Prostate gland (tissue), 2 donors: ENCODE data around the gene EMP1. TPM values are rescaled to one million over a fixed set of nuclear protein-coding genes. Genes with fewer than 3 reads are reported as not detected.

Experiments
- DNase-seq: peaks from one replicate; pipeline ENCODE4 v3.0.0-alpha.2; 2019; ENCODE audit warnings: low spot score
- H3K27ac ChIP-seq, 2 donors: fragments of 200-600 bp; sonication (generic); 2 replicates each; pipeline ENCODE4 v1.5.1; 2017 to 2019
- H3K27me3 ChIP-seq: fragments of 200-600 bp; sonication (generic); replicated peaks from 2 replicates; pipeline ENCODE4 v1.5.1; 2019; ENCODE audit not compliant: insufficient read depth
- H3K36me3 ChIP-seq, 2 donors: fragments of 200-600 bp; sonication (generic); 1 replicate in 1 of 2; 2 replicates in 1 of 2; pipeline versions ENCODE4 v1.5.1 to v1.8.1; 2017 to 2019
- H3K4me1 ChIP-seq: fragments of 200-600 bp; sonication (generic); replicated peaks from 2 replicates; pipeline ENCODE4 v1.5.1; 2019
- H3K4me3 ChIP-seq, 2 donors: fragments of 200-600 bp; sonication (generic); 2 replicates each; pipeline ENCODE4 v1.5.1; 2017 to 2019
- H3K9me3 ChIP-seq: fragments of 200-600 bp; sonication (generic); 2 replicates; pipeline ENCODE4 v1.5.1; 2017
- POLR2A ChIP-seq: fragments of 450-650 bp; IDR thresholded peaks from one replicate; pipeline ENCODE4 v1.6.1; 2016; ENCODE audit warnings: antibody characterized with exemption, mild to moderate bottlenecking
- POLR2AphosphoS5 ChIP-seq: sonication (generic); formaldehyde crosslinking; IDR thresholded peaks from one replicate; pipeline ENCODE4 v1.6.1; 2017; ENCODE audit warnings: antibody characterized with exemption
- WGBS: methylation state at CpG from one replicate; pipeline ENCODE4 v1.1.5; 2018; 5-methylcytosine and 5-hydroxymethylcytosine counted together
- intact Hi-C: fragments of 100-400 bp; cut with DNase I; formaldehyde crosslinking; loops from one replicate; pipeline ENCODE4 v1.14.2; 2022
- total RNA-seq, 2 donors: library from RNA; depleted of rRNA; stranded (reverse); fragments of >200 nt; gene quantifications; one replicate each; pipeline ENCODE4 v1.1.0, GENCODE V29; 2016
- TF ChIP-seq, protein P1 (sequence below), 4 experiments: fragments of 200-600 bp in 2 of 4; fragments of 450-650 bp in 2 of 4; sonication (generic) in 2 of 4; IDR thresholded peaks; 1 replicate in 3 of 4; 2 replicates in 1 of 4; pipeline ENCODE4 v1.5.1; 2016 to 2019; ENCODE audit warnings: antibody characterized with exemption in 4 of 4, mild to moderate bottlenecking in 2 of 4, moderate library complexity in 2 of 4

The EMP1 gene
- total RNA-seq, 2 donors from 2014 or later = 38.9 to 71.6 TPM

- Histone ChIP-seq H3K4me3 (no peak overlapping the region), H3K27ac (no peak overlapping the region), H3K9me3 (no peaks in the 10 kb centered on the region), H3K36me3 (no peaks in the 10 kb centered on the region), H3K27me3 (no peaks in the 10 kb centered on the region), H3K4me1 (no peaks in the 10 kb centered on the region)
- DNase-seq = no peak
- intact Hi-C loops = no loop called here
- no peak for TF ChIP-seq POLR2A
- TF ChIP-seq, protein P1, sequence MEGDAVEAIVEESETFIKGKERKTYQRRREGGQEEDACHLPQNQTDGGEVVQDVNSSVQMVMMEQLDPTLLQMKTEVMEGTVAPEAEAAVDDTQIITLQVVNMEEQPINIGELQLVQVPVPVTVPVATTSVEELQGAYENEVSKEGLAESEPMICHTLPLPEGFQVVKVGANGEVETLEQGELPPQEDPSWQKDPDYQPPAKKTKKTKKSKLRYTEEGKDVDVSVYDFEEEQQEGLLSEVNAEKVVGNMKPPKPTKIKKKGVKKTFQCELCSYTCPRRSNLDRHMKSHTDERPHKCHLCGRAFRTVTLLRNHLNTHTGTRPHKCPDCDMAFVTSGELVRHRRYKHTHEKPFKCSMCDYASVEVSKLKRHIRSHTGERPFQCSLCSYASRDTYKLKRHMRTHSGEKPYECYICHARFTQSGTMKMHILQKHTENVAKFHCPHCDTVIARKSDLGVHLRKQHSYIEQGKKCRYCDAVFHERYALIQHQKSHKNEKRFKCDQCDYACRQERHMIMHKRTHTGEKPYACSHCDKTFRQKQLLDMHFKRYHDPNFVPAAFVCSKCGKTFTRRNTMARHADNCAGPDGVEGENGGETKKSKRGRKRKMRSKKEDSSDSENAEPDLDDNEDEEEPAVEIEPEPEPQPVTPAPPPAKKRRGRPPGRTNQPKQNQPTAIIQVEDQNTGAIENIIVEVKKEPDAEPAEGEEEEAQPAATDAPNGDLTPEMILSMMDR (IDR thresholded peaks at IDR 0.05) = no peak
- no peak for TF ChIP-seq POLR2AphosphoS5
Measured at GRCh38 chr12:13189264-13189663, 7.3 kb upstream of the EMP1 start.

- no peaks in the 10 kb centered on the region for H3K4me1 ChIP-seq
- no peaks in the 10 kb centered on the region for H3K9me3 ChIP-seq
- intact Hi-C loops = no loop called here
- no peak for DNase-seq
- H3K27me3 ChIP-seq = no peaks in the 10 kb centered on the region
- TF ChIP-seq POLR2A (no peak), POLR2AphosphoS5 (no peak)
- TF ChIP-seq, protein P1 (IDR thresholded peaks at IDR 0.05) = no peak
- H3K4me3 ChIP-seq = no peak overlapping the region
- no peak overlapping the region for H3K27ac ChIP-seq
- H3K36me3 ChIP-seq = no peaks in the 10 kb centered on the region
- WGBS = 60% methylated on average over 3 of the region's 3 CpGs
Measured at GRCh38 chr12:13190275-13190674, 6.3 kb upstream of the EMP1 start.

GRCh38 chr12:13192719-13193118 is 3.8 kb upstream of the EMP1 start:
- no peaks in the 10 kb centered on the region for H3K36me3 ChIP-seq
- TF ChIP-seq POLR2AphosphoS5 (no peak), POLR2A (no peak)
- TF ChIP-seq, protein P1 (IDR thresholded peaks at IDR 0.05) = no peak
- intact Hi-C loops = no loop called here
- no peaks in the 10 kb centered on the region for H3K9me3 ChIP-seq
- no peaks in the 10 kb centered on the region for H3K27me3 ChIP-seq
- H3K4me1 ChIP-seq = peaks cover 5% of the 10 kb centered on the region
- DNase-seq = no peak
- peak overlapping the region; percentile 5 to 55 for H3K27ac ChIP-seq
- no peak overlapping the region for H3K4me3 ChIP-seq
- 85% methylated on average over 8 of the region's 8 CpGs for WGBS

GRCh38 chr12:13193505-13194231 is 2.9 kb upstream of the EMP1 start:
- Histone ChIP-seq H3K36me3 (no peaks in the 10 kb centered on the region), H3K27ac (peak overlapping the region in 1 of 2 donors; percentile 55), H3K4me1 (peaks cover 5% of the 10 kb centered on the region), H3K4me3 (no peak overlapping the region), H3K9me3 (no peaks in the 10 kb centered on the region), H3K27me3 (no peaks in the 10 kb centered on the region)
- DNase-seq = no peak
- intact Hi-C loops = no loop called here
- no peak for TF ChIP-seq POLR2A
- TF ChIP-seq, protein P1 (IDR thresholded peaks at IDR 0.05) = no peak
- 48% methylated on average over 11 of the region's 11 CpGs for WGBS
